Activated CD4-positive, alpha-beta T cell treated with anti-CD3 and anti-CD28 coated beads for 48 hours (primary cell): ENCODE data around the gene PPFIA2.
"Not testable (repeated sequence)": the region's sequence is repeated elsewhere in the genome, so short reads cannot be mapped to it uniquely, and the experiment has no call there.

Experiments
- DNase-seq: peaks from one replicate; pipeline ENCODE4 v3.0.0-alpha.2; 2020

PPFIA2 gene

DNA sequence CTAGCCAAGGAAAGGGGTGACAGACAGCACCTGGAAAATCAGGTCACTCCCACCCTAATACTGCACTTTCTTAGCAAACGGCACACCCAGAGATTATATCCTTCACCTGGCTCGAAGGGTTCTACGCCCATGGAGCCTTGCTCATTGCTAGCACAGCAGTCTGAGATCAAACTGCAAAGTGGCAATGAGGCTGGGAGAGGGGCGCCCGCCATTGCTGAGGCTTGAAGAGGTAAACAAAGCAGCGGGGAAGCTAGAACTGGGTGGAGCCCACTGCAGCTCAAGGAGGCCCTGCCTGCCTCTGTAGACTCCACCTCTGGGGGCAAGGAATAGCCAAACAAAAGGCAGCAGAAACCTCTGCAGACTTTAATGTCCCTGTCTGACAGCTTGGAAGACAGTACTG lies 99.8 kb downstream of the PPFIA2 start:
- DNase-seq = not testable (repeated sequence)

DNA sequence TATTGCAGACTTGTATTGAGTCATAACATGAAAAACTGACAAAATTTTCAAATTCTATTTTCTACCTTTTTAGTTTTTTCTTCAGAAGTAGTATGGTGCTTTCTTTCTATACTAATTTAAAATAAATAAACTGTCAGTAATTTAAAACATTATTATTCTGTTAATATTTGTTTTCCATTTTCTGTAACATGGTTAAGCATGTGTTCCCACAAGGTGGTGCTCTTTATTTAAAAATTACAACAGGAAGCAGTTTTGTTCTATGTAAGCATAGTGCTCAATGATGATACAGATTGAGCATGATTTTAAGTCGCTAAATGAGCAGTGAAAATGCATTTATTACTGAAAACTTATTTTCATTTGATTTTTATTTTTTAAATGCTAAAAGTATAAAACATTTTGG lies 114.6 kb downstream of the PPFIA2 start:
- DNase-seq = no peak

DNA sequence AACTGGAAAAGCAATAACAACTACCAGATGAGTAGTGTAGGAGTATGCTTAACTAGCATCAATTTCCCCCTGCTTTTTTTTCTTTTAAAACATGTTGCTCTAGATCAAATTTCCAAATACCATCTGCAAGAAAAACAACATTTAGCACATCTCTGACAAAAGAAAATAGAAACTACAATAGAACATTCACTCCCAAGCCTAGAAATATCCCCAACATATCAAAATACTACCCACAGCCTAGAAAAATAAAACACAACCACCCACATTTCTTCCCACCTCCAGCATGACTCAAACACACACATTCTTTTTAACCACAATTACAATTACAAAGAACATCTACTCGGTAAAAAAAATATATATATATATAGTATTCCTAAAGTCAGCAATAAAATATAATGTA lies 120.0 kb downstream of the PPFIA2 start:
- no peak for DNase-seq

DNA sequence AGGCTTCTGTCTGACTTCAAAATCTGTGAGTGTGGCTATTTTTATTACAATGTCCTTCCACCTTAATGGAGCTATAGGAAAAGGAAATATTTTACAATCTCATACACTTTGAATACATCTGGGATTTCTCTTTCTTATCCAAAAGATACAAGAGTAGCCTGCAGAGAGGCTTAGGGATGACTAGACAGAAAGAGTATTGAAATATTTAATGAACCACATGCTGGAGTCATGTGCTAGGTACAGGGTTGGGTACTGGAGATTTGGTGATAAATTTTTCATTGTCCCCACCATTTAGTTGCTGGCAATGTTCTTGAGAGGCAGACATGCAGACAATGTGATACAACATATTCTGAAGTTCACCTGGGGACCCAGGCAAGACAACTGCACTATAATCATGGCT lies 126.0 kb downstream of the PPFIA2 start:
- no peak for DNase-seq

DNA sequence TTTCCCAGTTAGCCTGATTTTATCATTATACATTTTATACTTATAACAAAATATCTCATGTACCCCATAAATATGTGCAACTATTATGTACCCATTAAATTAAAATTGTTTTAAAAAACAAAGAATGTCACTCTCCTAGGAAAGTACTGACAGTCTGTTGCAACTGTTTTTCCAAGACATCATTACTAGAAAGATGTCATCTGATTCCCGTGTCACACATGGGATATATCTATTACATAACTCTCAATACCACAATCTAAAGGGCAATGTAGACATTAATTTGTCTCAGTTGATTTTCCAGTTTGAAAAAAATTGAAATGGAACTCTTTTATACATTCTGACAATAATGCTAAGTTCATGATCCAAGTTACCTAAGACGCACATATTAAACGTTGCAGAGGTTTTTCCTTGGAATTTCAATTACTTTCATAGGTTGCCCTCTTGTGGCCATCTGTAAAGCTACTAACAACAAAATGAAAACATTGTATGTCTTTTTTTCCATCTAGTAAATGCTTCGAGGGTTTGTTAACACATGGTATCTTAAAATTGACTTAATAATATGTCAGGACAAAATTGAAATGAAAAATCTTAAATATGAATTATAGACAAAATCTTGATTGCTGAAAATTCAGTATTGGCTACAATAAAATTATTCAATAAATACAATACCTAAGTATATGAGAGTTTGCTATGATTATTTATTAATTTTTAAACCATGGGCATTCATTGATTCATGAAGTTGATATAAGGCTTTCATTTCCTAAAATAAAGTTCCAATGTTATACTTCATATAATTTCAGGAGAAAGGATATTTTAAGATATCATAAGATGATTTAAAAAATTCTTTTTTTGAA lies 131.6 kb downstream of the PPFIA2 start:
- DNase-seq = no peak

DNA sequence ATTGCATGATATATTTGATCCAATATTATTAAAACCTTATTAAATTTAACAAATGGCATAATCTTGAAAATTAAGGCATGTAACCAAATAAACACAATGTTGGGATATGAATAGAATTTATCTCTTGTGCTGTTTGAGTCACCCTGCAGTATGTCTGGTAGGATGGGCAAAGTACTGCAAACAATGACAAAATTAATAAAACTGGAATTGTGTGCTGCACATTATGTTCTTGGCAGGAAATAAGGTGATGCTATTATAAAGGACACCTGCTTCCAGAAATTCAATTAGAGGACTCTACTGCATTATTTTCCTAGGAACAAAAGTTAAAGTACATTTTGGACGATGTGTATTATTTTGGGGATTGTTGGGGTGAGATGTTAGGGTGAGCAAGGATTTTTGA lies 132.7 kb downstream of the PPFIA2 start:
- no peak for DNase-seq

DNA sequence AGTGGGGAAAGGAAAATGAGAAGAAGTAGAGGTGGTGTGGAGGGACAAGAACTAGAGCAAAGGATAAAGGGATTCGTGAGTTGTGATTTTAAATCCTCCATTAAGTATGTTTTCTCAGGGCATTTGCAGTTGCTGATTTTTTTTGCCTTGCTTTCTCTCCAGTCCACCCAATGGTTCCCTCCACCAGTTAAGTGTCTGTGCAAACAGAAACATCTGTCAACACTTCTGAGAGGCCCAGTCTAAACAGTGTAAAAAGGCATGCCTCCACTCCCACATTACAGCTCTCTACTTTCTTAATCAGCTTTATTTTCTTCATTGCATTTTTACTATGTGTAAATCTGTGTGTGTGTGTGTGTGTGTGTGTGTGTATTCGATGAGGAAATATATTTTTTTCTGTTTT lies 141.2 kb downstream of the PPFIA2 start:
- no peak for DNase-seq

DNA sequence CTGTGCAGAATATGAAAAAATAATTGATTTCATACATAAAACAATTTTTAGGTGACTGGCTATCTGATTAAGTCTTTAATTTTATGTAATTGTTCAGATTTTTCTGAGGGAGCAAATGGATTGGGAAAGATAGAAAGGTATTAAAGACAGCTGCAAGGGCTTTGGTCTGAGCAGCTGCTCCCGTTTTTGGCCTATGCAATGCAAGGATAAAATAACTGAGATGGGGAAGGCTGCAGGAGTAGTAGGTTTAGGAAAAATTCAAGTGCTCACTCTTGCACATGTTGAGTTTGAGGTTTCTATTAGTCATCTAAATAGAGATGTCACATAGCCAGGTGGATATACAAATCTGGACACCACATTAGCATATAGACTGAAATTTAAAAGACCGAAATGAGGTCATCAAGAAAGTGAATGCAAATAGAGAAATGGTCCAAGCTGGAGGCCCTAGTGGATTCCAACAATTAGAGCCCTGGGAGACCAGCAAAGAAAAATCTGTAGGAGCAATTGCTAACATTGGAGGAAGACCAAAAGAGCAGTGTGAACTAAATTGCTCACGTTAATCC lies 144.0 kb downstream of the PPFIA2 start:
- no peak for DNase-seq

DNA sequence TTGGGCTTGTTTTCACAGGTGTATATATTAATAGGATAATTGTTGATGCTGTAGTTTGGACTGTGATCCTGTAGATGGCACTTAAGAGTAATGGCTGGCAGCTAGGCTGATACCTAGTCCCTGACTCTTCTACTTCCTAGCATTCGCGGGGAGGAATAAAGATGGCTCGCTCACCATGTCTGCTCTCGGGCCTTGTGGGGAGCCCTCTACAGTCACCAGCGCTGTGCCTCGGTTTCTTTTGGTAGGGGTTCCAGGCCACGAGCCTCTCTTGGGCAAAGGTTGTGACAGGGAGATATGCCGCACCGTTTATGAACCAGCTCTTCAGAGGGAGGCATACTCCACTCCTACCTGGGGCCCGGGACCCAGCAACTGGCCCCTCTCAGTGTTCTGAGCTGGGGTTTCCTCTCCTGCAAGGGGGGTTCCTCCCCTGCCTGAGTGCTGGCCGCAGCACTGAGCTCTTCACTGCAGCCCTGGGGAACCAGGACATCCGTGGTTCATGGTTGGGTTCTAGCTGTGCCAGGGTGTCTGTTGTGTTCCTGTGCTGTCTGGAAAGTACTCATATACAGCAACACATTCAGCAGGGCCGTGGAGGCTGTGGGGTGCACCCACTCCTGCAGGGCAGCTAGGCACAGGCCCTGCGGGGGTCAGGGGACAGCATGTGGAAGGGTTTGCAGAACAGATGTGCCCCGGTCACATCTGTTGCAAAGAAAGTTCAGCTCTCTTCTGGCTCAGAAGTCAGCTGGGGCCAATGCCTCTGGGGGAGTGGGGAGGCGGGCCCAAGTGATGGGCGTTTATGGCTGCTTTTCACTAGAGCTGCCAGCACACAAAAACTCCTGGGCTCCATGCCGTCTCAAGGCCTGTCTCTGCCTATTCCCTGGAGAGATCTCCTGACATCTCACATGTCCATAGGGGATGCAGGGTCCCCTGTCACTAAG lies 147.9 kb downstream of the PPFIA2 start:
- DNase-seq = no peak

DNA sequence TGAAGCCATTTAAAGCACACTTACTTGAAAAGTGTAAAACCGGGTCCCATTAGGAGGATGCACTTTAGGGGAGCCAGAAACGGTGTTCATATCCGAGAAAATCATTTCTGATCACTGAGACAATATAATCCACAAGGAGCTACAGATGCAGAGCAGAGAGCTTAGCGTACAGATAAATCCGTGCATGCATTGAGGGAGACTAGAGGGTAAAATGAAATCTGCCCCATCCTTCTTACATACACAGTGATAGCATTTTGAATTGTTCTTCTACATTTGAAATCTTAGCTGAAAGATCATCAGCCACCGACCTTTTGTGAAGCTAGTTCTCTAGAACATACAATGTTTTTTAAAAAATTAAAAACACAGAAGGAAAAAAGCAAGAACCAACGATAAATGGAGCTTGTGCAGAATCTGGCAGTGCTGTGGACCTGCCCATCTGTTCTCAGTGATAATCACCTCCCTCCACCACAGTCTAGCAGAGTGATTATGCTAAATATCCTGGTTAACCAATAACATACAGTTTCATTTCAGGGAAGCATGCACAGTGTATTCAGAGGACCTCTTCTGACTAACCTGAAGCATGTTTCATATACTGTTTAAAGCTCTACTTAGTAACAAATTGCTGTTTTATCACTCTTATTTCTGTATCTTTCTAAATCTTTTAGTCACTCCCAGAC lies 161.1 kb downstream of the PPFIA2 start:
- DNase-seq = no peak

DNA sequence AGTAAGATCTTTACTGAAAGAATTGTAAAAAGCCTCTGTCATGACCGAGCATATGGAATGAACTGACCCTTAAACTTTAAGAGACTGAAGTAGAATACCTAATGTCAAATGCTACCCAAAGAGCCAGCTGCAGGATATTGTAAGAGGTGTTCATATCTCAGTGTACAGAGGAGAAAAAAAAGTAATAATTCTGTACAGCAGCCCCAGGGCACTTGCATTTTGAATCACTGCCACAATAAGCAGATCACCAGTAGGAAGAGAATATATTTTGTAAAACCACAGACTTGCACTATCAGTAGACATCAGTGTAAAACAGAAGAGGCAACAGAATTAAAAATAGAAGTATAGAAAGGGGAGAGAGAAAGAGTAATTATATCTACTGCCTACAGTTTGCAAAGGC lies 162.6 kb downstream of the PPFIA2 start:
- no peak for DNase-seq

DNA sequence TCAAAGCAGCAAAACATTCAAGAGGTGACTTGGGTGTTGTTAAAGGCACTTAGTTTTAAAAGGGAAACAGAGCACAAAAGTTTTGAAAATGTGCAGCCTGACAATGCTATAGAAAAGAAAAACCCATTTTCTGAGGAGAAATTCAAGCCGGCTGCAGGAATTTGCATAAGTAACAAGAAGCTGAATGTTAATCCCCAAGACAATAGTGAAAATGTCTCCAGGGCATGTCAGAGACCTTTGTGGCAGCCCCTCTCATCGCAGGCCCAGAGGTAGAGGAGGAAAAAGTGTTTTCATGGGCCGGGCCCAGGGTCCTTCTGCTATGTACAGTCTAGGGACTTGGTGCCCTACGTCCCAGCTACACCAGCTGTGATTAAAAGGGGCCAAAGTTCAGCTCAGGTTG lies 167.9 kb downstream of the PPFIA2 start:
- DNase-seq = no peak

DNA sequence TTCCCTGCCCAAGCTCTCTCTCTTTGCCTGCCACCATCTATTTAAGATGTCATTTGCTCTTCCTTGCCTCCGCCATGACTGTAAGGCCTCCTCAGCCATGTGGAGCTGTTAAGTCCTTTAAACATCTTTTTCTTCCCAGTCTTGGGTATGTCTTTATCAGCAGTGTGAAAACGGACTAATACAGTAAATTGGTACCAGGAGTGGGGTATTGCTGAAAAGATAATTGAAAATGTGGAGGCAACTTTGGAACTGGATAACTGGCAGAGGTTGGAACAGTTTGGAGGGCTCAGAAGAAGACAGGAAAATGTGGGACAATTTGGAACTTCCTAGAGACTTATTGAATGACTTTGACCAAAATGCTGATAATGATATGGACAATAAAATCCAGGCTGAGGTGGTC lies 168.4 kb downstream of the PPFIA2 start:
- not testable (repeated sequence) for DNase-seq

DNA sequence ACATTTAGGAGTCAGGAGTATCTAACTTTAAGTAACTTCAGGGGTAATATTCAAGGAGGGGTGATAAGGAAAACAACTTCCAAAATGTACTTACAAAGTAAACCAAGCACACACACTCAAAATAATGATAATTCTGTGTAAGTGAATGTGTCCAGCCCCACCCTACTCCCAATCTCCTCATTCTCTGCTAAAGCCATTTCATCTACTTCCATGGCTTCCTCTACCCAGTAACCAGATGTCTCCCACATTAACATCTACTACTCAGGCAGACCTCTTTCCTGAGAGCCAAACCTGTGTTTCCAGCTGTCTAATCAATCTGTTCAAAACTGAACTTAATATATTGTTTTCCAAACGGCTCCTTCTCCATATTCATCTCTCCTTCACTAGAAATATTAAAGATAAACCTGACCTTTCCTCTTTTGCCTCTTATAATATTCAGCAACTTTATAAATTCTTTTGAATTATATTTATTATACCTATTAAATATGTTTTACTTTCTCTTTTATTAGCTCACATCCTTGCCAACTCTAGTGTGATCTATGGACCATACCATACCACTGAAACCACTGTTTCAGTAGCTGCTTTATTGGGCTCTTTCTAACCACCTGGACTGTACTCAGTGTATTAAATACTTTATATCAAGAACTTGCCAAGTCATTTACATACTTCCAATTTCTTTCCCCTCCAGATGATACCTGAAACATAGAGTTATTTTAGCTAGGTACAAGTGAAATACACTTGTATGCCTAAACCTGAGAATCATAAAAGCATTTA lies 170.7 kb downstream of the PPFIA2 start:
- DNase-seq = no peak

DNA sequence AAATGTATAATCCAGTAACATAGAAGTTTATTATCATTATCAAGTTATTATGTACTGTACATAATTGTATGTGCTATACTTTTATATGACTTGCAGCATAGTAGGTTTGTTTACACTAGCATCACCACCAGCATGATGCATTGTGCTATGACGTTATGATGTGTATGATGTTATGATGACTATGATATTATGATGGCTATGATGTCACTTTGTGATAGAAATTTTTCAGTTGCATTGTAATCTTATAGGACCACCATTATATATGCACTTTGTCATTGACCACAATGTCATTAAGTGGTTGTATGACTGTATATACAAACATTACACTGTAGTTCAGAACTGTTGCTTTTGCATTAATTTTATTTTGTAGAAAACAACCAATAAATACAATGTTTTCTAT lies 173.4 kb downstream of the PPFIA2 start:
- no peak for DNase-seq

DNA sequence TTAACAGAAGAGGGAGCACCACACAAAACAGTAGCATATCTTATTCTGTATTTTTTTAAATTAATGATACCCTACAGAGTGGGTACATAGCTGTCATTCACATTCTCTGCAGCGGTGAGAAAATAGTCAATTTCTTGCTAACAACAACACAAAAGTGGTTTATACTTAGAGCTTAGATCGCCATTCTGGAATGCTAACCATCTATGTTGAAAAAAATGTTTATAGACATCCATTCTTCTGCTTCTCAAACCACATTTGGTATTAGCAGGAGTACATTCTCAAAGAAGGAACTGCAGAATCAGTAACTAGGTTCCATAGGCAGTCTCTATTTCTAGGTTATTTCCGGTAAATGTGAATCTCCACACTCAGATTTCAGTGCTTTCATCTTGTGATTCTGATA lies 185.9 kb downstream of the PPFIA2 start:
- DNase-seq = no peak

DNA sequence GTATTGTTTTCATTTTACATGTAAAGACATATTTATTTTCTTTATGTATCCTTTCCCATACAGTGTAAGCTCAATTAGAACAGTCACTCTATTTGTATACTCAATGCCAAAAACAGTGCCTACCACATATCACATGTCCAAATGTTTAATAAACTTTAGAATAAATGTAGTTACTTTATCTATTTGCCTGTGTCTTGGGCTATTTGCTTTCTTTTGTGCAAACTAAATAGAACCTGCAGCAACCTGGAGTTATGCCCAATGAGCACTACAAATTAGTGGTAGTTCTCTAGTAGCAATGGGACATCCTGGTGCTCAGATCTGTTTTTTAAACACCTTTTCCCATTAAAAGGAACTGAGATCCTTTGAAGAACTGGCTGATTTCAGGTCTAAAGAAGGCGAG lies 186.7 kb downstream of the PPFIA2 start:
- DNase-seq = no peak

DNA sequence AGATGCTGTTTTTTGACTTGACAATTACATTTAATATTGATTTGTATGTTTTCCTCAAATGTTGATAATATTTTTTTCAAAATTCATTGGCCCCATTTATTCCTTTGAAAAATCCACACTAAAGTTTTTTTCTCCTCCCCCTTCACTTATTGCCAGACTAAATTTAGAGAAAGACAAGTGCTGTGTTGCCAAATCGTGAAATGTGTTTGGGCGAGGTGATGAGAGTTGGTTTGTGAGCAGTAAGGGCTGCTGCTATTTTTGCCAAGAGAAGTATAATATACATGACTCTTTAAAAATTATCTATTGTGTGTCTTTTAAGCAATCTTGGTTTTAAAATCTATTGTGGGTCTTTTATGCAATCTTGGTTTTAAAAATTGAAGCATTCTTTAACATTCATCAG lies 188.9 kb downstream of the PPFIA2 start:
- no peak for DNase-seq

DNA sequence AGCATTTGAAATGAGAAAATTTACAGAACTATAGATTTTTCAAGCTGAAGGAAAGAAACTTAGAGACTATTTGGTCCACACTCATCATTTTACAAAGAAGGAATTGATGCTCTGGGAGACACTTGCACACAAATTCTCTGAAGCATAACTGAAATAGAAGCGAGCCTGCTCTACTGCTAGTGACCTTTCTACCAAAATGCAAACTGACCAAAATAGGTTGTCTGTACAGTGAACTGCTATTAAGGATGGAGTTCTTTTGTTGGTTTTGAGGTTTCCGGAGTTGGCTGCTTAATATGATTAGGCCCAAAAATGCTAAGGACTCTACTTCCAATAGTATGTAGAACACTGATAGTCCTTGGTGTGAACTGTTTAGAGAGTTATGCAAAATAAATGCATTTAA lies 194.9 kb downstream of the PPFIA2 start:
- no peak for DNase-seq

DNA sequence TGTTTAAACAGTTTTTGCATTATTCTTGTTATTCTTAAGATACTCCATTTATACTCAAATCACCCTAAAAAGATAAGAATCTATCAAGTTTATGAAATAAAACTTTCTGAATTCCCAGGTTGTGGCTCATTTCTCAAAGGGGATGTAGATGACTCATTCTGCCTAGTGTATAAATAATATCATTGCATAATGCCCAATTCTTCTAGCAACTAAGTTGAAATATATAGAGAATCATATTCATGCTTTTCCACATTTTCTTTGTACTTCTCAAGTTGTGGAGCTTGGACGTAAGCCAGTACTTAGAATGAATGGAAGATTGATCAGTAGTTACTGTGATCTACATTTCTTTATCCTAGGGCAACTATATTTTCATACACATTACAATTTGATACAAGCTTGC lies 201.1 kb downstream of the PPFIA2 start:
- DNase-seq = no peak

DNA sequence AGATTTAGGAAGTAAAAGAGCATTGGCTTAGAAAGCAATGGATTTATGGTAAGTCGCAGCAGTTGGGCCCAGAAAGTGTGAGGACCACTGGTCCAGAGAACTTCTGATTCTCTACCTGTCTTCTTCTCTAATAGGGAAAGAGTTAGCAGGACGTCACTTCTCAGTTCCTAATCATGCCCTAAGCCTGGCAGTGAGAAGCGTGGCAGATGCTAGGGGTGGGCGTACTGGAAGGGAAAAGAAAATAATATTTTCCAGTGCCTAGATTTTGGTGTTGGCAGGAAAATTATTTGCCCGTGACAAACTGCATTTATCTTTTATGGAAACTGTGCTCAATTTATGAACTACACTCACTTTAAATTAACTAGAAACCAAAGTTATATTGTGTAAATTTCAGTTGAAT lies 212.3 kb downstream of the PPFIA2 start:
- no peak for DNase-seq

DNA sequence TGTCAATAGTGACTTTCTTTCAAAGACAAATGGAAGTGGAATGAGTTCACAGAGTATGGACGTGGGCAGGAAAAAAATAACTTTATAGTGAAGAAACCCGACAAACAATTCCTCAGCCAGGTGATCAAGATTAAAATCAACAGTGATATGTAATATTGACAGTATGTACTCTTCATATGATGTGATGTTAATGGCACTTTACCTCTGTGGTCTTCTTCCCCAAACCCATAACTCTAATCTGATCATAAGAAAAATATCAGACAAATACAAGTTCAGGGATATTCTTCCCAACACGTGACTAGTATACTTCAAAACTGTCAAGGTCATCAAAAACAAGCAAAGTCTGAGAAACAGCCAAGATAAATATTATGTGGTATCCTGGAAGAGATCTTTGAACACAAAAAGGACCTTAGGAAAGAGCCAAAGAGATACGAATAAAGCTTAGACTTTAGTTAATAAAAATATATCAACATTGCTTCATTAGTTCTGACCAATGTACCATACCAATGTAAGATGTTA lies 215.5 kb downstream of the PPFIA2 start:
- no peak for DNase-seq
